HG03439 (cell line): Measurements from ENCODE around the gene C15orf40.
"Not testable (repeated sequence)": the region's sequence is repeated elsewhere in the genome, so short reads cannot be mapped to it uniquely, and the experiment has no call there.

ENCODE experiments used
- ATAC-seq: cut with Tn5 transposase; IDR thresholded peaks from one replicate; pipeline ENCODE4 v1.9.1; 2021; ENCODE audit warnings: mild to moderate bottlenecking, moderate library complexity; ENCODE audit not compliant: unreplicated experiment

The C15orf40 gene

DNA sequence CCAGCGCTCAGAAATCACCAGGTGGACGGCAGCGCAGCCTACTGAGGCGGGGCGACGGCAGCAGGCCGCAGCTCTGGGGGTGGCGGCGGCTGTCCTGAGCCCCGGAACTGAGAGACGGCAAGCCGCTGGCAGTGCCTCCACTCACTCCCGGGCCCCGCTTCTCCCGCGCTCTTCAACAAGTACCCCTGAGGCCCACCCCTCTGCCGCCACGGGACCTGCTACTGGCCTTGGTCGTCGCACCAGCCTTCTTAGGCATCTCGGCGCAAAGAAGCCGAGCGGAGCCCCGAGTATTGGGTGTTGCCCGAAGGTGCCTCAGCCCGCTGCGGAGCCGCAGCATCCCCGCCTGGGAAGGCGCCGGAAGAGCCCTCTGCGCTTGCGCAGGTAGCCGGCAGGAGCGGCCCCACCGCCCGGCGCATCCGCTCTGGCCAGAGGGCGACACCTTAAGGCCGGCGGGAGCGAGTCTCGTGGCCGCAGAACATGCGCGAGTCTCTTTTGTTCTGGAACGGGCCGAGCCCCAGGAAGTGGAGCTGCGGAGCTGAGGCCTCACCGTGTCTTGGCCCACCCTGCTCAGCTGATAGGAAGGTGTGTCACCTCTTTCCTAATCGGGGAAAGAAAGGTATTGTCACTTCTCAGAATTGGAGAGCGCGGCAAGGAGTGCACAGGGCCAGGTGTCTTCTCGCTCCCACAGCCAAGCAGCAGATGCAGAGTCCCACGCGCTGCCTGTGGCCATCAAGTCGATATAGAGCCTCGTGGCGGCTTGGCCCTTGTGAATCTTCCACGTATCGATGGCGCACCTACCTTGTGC is at the start of gene C15orf40:
TSS of gene C15orf40 (minus strand) at position 369 of the 805 bp plus-strand sequence. CDS start at position 337, 32 bp downstream.
- peak; percentile 84 for ATAC-seq

DNA sequence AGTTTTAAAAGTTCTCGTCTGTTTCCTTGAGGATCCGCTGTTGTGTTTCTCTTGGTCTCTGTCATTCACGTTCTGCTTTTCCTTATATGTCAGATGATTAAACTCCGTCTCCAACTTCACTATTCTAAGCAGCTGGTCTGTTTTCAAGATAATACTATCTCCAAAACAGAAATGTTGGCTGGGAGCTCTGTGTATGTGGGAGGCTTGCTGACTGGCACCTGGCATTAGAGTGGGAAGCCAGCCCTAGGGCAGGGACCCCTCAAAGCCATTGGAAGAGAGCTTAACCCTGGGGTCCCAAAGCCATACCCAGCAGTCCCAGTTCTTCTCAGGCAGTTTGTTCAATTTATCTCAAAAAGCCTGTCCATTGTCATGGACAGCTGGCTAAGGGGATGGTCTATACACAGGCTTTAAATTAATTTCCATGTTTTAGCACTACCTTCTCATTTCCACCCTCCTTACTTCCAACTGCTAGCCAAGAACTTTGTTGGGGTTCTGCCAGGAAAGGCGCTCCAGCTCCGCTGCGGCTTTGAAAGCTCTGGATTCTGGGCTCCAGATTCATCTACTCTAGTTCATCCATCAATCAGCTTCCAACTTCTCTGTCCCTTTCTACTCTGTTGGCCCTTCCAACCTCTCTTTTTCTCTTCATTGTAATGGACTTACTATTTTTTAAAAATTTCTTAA is 46.4 kb upstream of the C15orf40 start:
- ATAC-seq, result no peak

DNA sequence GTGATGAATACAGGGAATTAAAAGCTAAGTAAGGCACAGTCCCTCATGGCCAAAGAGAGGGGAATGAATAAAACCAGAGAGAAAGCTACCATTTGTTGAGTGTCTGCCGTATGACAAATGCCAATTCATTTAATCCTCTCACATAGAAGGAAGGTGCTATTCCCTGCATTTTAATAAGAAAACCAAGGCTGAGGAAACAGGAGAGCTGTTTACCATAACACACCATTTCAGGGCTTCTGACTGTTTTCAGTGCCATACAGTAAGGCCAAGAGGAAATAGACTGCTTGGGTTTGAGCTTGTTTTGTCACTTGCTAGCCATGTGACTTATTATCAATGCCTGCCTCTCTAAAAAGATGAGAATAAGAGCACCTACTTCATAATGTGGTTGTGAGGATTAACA is 45.6 kb upstream of the C15orf40 start:
- no peak for ATAC-seq

DNA sequence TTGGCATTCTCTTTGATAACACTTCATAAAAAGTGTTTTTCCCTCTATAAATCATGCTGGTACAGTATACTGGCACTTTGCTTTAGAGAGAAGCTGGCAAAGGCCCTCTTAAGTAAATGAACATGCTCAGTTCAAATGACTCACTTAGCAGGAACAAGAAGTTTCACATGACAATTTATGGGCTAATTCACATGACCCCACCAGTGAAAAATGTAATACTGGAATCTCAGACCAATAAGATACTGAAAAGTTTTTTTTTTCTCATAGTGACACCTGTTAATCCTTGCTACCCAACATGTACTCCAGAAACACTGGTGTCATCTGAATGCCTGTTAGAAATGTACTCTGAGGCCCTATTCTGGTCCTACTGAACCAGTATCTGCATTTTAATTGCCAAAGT is 41.7 kb upstream of the C15orf40 start:
- no peak for ATAC-seq

DNA sequence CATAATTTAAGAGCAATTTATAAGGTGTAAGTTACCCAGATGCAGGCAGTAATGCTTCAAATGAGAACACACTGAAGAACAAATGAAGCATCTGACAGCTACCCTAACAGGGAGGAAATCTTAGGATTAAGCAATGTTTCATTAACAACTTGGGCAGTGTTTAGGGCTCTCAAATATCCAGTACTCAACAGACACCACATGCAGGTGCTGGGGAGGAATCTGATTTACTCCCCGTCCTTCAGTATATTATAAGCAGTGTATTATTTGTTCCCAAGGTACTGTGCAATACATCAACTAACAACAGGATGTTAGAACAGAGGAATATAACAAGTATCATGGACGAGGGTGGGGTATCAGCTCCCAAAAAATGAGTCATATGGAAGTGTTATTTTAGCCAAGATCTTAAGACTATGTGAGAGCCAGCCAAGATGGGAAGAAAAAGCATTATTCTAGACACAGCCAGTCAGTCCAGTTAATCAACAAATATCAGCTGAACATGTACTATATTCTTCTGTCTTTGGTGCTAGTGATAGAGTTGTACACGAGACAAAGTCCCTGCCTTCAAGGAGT is 35.2 kb upstream of the C15orf40 start:
- no peak for ATAC-seq

DNA sequence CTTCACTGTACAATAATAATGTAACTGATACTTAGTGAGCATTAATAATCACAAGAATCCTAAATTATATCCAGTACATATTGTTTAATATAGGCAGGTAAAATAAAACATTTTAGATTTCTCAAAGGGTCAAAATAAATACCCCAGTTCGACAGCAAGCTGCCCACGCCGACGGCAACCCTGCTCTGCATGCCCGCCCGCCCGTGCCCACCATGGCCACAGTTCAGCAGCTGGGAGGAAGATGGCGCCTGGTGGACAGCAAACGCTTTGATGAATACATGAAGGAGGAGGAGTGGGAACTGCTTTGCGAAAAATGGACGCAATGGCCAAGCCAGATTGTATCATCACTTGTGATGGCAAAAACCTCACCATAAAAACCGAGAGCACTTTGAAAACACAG is 32.7 kb upstream of the C15orf40 start:
- ATAC-seq, result no peak

DNA sequence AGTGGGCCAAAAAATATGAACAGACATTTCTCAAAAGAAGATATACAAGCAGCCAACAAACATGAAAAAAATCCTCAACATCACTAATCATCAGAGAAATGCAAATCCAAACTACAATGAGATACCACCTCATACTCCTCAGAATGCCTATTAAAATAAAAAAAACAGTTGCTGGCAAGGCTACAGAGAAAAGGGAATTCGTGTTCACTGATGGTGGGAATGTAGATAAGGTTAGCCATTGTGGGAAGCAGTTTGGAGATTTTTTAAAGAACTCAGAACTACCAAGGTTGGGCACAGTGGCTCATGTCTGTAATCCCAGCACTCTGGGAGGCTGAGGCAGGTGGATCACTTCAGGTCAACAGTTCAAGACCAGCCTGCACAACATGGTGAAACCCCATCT is 27.8 kb upstream of the C15orf40 start:
- ATAC-seq, result no peak

DNA sequence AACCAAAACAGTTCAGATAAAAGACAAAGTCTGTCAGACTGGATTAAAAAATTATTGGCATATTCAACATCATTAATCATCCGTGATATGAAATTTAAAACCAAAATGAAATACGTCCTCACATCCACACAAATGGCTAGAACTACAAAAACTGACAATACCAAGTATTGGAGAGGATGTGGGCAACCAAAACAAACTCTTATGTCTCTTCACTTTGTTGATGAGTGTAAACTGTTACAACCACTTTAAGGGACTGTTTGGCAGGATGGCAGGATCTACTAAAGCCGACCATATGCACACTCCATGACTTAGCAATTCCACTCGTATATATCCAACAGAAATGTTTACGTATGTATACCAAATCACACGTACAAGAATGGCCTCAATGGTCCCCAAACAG is 24.8 kb upstream of the C15orf40 start:
- no peak for ATAC-seq

DNA sequence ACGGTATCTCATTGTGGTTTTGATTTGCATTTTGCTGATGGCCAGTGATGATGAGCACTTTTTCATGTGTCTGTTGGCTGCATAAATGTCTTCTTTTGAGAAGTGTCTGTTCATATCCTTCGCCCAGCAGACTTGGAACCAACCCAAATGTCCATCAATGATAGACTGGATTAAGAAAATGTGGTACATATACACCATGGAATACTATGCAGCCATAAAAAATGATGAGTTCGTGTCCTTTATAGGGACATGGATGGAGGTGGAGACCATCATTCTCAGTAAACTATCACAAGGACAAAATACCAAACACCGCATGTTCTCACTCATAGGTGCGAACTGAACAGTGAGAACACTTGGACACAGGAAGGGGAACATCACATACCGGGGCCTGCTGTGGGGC is 19.8 kb upstream of the C15orf40 start:
- ATAC-seq, result not testable (repeated sequence)

DNA sequence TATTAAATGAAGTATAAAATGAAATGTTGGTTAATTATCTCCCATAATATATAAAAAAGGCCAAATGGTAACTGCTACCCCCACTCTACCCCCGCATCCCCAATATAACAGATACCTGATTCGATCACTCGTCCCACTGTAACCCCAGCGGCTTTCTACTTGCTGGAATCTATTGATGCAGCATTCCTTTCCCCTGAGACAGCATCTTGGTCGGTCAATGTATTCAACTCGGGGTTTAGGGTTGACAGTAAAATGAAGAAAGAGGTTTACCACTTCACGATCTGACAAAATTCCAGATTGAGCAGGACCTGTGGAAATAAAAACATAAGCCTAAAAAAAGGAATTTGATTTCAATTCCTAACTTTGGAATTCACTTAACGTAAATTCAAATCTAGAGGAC is 18.6 kb upstream of the C15orf40 start:
- ATAC-seq, result no peak

DNA sequence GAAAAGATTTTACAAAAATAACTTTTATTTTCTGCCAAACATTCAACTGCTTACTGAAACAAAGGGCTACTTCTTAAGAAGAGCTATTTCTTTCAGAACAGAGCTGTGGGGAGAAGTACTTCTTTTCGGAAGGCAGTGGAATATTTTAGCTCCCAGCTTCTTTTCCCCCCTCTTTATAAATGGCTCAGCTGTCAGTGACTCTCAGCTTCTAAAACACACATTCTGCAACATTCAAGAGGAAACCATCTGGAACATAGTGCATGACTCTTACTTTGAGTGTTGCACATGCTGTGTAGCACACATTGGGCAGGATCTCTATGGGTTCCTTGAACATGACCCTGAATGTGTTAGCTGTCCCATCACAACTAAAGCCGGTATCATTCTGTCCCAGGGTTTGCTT is 7.0 kb upstream of the C15orf40 start:
- no peak for ATAC-seq

DNA sequence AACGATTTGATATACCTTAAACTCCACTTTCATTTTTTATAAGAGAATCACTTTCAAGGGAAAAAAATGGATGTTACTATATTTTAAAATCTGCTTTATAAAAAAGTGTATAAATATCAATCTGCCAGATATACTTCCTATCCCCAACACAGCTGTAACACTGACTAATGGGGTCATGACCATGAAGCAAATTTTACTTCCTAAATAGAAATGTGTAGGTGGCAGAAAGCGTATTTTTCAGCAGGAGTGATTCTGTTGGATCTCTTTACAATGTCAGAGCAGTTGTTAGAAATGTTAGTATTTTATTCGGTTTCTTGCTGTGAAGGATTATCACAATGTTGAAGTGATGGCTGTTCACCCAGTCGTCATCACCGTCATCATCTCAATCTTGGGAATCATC is 5.5 kb upstream of the C15orf40 start:
- ATAC-seq, result no peak

DNA sequence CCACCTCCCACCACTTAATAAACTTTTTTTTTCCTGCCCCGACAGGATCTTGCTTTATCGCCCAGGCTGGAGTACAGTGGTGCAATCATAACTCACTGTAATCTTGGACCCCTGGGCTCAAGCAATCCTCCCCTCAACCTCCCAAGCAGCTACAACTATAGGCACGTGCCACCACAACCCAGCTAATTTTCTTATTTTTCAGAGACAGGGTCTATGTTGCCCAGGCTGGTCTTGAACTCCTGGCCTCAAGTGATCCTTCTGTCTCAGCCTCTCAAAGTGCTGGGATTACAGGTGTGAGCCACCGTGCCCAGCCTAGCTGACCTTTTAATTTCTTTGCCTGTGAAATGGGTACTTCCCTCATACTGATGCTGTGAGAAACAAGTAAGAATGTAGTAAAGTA is 3.9 kb upstream of the C15orf40 start:
- ATAC-seq, result no peak

DNA sequence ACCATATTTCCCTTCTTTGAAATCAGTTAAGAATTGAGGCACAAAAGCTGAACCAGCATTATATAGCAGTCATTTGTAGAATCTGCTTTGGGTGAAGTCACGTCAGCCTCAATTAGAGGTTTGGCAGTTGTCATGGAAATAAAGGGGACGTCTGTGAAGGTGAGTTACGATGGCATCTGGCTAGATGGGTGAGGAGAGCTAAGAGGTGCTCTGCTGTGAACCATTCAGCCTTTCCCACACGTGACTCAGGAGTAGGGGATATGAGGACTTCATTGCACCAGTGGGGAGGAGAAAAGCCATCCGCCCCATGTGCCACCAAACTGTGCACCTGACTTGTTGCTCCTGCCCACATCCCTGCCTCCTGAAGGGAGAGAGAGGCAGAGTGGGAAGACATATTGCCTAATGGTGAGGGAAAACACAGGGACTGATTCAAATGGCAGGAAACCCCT is 2.8 kb upstream of the C15orf40 start:
- no peak for ATAC-seq

DNA sequence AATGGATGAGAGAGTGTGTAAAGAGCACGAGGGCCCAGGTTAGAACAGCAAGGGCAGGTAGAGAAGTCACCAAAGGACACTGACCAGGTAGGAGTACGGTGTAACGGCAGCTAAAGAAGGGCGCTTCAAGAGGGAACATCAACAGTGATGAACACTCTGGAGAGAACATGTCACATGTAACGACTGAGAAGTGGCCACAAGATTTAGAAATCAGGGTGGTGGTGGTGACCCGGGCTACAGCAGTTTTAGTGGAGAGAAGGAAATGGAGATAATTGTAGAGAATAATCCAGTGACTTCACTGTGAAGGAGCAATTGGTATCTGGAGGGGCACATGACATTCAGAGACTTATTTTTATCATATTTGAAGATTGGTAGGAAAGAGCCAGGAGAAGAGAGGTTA is 1.2 kb upstream of the C15orf40 start:
- no peak for ATAC-seq

DNA sequence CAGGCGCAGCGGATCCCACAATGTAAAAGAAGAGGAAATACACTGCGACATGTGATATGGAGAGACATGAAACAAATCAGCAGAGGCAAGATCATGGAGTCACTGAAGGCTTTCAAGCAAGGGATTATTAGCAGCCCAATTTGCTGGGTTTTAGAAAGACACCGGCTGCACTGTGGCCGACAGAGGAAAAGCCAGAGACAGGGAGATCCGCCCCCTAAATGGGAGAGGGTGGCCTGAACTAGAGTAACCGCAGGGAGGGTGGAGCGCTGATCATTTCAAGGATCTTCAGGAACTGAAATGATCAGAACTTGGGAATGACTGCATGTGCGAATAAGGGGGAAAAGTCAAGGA is 612 bp upstream of the C15orf40 start:
- ATAC-seq, result no peak

DNA sequence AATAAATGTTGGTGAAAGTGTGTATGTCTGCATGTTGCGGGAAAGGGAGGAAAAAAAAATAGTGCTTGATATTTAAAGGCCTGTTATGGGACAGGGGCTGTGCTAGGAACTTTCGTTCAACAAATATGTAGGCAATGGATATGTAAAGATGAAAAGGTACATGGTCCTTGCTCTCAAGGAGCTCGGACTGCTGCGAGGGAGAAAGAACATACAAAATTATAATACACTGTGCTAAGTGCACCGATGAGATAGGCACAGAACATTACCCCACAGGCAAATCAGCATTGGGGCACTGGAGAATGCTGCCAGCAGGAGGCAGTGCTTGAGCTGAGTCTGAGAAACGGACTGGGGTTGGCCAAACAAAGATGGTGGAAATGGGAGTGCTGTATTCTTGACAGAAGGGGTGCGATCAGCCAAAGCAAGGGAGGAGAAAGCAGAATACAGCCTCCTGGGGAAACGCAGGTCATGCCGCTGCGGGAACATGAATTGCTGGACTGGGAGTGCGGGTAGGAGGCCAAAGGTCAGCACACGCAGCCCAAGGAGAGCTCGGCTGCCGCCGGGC is 649 bp downstream of the C15orf40 start:
- peak; percentile 68 for ATAC-seq

DNA sequence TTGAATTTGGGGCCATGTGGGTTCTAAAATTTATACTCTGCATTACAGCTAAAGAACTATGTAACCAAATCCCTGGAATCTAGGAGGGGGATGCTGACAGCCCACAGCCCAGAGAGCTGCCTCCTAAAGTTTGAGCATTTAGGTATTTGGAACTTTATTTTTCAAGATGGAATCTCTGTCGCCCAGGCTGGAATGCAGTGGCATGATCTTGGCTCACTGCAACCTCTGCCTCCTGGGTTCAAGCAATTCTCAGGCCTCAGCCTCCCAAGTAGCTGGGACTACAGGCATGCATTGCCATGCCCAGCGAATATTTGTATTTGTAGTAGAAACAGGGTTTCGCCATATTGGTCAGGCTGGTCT is 10.8 kb downstream of the C15orf40 start:
- not testable (repeated sequence) for ATAC-seq

DNA sequence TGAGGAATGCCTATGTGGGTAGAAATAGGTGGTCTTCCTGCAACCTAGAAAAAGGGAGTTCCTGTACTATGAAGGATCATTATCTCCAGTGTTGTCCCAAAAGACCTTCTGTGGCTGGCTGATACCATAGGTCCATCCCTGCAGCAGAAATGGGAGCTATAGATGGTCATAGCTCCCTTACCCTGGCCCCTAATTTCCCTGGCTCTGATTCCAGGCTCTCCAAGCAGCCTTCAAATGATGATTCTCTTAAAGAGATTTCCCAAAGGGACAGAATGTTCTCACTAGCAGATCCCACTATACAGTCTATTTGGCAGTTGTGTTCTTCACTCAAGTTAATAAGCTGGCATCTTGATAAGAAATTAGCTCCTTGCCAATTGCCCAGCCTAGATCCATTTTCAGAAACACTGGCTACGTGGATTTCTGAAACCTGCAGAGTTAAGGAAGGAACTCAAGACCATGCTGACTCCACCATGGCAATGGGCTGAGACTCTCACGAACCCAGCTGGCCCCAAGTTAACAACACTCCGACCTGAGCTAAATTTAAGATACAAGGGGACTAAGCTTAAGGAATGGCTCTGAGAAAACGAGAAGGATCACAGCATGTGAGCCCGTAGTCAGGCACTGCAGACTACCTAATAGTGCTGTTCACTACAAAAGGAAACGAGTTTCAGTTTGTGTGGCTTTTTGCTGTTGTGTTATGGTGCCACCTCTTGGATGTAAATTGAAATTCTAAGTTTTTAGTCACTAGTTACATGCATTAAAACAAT is 11.4 kb downstream of the C15orf40 start:
- ATAC-seq, result no peak

DNA sequence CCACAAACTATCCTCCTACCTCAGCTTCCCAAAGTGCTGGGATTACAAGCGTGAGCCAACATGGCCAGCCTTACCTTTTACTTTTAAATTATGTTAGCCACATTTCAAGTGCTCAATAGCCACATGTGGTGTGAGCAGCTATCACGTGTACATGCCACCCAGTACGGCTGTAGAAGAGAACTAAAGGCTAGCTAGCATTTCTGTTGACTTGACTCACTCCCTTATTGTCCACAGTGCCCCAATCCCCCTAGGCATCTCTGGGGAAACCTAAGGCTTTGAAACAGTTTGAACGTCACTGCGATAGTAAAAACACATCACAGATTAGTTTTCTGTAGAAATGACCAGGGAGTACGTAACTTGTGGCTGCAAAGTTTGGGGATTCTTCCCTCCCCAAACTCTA is 12.0 kb downstream of the C15orf40 start:
- ATAC-seq, result no peak

DNA sequence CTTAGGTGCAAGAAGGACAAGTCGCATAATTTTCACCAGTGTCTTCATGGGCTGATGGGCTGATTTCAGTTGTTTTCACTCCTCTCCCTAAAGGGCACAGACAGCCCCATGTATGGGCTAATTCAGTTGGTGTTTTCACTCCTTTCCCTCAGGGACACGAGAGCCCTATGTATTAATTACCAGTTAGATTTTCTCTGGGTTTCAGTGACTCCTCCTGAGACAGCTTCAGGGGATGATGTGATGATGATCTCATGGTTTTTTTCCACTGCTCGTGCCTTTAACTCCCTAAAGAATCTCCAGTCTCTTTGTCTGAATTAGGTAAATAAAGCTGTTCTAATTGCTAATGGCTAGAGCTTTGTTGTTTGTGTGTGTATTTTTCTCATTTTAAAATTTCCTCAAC is 15.5 kb downstream of the C15orf40 start:
- no peak for ATAC-seq
